GM12892 (cell line): ENCODE results near the gene TRIM74.
"Not testable (repeated sequence)": the region's sequence is repeated elsewhere in the genome, so short reads cannot be mapped to it uniquely, and the experiment has no call there.

Experiments used
- POLR2A ChIP-seq: IDR thresholded peaks from 2 replicates; pipeline ENCODE4 v1.6.1; 2011; ENCODE audit warnings: low read depth, low read length, control low read depth
- POLR2AphosphoS5 ChIP-seq: IDR thresholded peaks from 2 replicates; pipeline ENCODE4 v1.6.1; 2011; ENCODE audit warnings: low read depth, low read length, control low read depth
- TAF1 ChIP-seq: IDR thresholded peaks from 2 replicates; pipeline ENCODE4 v1.6.1; 2011; ENCODE audit warnings: low read depth, mild to moderate bottlenecking, control low read depth, low read length, borderline replicate concordance

DNA sequence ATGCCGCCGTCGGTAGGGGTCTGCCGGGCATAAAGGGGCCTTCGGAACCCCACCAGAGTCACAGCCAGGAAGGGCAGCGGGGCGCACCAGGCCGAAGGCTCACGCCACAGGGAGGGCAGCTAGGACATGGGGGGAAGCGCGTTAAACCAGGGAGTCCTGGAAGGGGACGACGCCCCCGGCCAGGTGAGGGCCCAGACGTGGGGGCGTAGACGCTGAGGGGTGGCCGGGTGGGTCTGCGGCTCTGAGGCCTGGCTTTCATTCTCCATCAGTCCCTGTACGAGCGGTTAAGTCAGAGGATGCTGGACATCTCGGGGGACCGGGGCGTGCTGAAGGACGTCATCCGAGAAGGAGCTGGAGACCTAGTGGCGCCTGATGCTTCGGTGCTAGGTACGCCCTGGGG lies 422 bp upstream of the TRIM74 start:
- TF ChIP-seq POLR2A, POLR2AphosphoS5, TAF1: not testable (repeated sequence)
